Heart left ventricle (tissue), 16 donors: Measurements from ENCODE around the gene OLFML2A. TPM values are rescaled to one million over a fixed set of nuclear protein-coding genes. Genes with fewer than 3 reads are reported as not detected.
A peak's percentile ranks its signal among the peaks of the same experiment; 100 is the strongest.

Experiments used
- ATAC-seq, 4 donors: fragments of 200-7000 bp; cut with Tn5 transposase; one replicate each; pipeline ENCODE4 v1.9.1; 2020 to 2022; ENCODE audit warnings: moderate library complexity in 4 of 4, mild to moderate bottlenecking in 3 of 4, moderate number of reproducible peaks in 1 of 4
- DNase-seq, 5 donors: peaks; one replicate each; pipeline ENCODE4 v3.0.0-alpha.2; 2020
- H3K27ac ChIP-seq, 12 donors: fragments of 200-600 bp; sonication (generic) in 4 of 12; one replicate each; pipeline versions ENCODE4 v1.5.0 to v1.8.0; 2016 to 2022; ENCODE audit warnings: mild to moderate bottlenecking in 2 of 12
- H3K27me3 ChIP-seq, 9 donors: fragments of 200-600 bp; sonication (generic) in 2 of 9; one replicate each; pipeline versions ENCODE4 v1.5.1 to v1.8.0; 2016 to 2022; ENCODE audit warnings: mild to moderate bottlenecking in 3 of 9
- H3K36me3 ChIP-seq, 9 donors: fragments of 200-600 bp; sonication (generic) in 2 of 9; one replicate each; pipeline versions ENCODE4 v1.5.0 to v1.8.0; 2018 to 2022; ENCODE audit warnings: mild to moderate bottlenecking in 2 of 9
- H3K4me1 ChIP-seq, 12 donors: fragments of 200-600 bp; sonication (generic) in 4 of 12; one replicate each; pipeline versions ENCODE4 v1.5.0 to v1.8.0; 2016 to 2022; ENCODE audit warnings: mild to moderate bottlenecking in 3 of 12
- H3K4me3 ChIP-seq, 12 donors: fragments of 200-600 bp; sonication (generic) in 4 of 12; one replicate each; pipeline versions ENCODE4 v1.5.0 to v1.8.0; 2017 to 2022; ENCODE audit warnings: mild to moderate bottlenecking in 9 of 12, moderate library complexity in 4 of 12
- H3K9me3 ChIP-seq, 12 donors: fragments of 200-600 bp; sonication (generic) in 4 of 12; one replicate each; pipeline versions ENCODE4 v1.5.0 to v1.8.0; 2016 to 2022; ENCODE audit warnings: mild to moderate bottlenecking in 1 of 12
- CTCF ChIP-seq, 12 donors: fragments of 200-600 bp; sonication (generic) in 4 of 12; IDR thresholded peaks; one replicate each; pipeline versions ENCODE4 v1.5.0 to v1.8.0; 2018 to 2022; ENCODE audit warnings: antibody characterized with exemption in 12 of 12, mild to moderate bottlenecking in 5 of 12
- POLR2A ChIP-seq, 2 donors: fragments of 450-650 bp; IDR thresholded peaks; one replicate each; pipeline ENCODE4 v1.6.1; 2017; ENCODE audit warnings: antibody characterized with exemption in 2 of 2, mild to moderate bottlenecking in 2 of 2, moderate library complexity in 2 of 2
- WGBS, 4 donors: extraction: QIAGEN DNeasy Blood & Tissue Kit in 2 of 4; methylation state at CpG; one replicate each; pipeline versions ENCODE4 v1.1.5 to v1.1.7; 2013 to 2018; 5-methylcytosine and 5-hydroxymethylcytosine counted together
- intact Hi-C, 10 donors: fragments of 100-400 bp; cut with DNase I; formaldehyde crosslinking; loops; one replicate each; pipeline versions ENCODE4 v1.11.1 to v1.14.2; 2022
- polyA plus RNA-seq, 2 donors: library from polyadenylated mRNA; stranded (reverse); fragments of 200-250 nt; gene quantifications; one replicate each; pipeline ENCODE4 v1.2.3, GENCODE V29; 2013
- total RNA-seq, 9 donors: library from RNA; depleted of rRNA in 2 of 9; stranded (reverse); fragments of >200 nt in 2 of 9; fragmentation: NEBNext Ultra II Directional in 3 of 9; extraction: Animal tissue kit (Norgen Biotek cat#: 25700) in 3 of 9; gene quantifications; one replicate each; pipeline versions ENCODE4 v1.1.0 to v1.2.4, GENCODE V29; 2016 to 2023
- donor health status: ischemic (EF 13 %, LVEDD 7.1; RV severe dilation, severe dysfunction).
- donor health status: healthy with polysubstance abuse.
- donor health status: DM: no; HTN: yes; CAD: no.
- donor health status: DM: no; HTN: no; CAD: no.
- donor health status: ischemic (EF 25% LVEDD 6.9; RV normal size, moderate dysfunction).
- donor health status: ischemic (EF 25% LVEDD 5.7; RV mildly dilated, moderate dysfunction).
- donor health status: healthy.
- donor health status: DM: yes; HTN: yes; CAD: no.
- donor health status: ischemic (EF 35%, LVEDD 5.7; RV mildly dilated, moderate dysfunction).
- donor health status: nonischemic (EF 11% LVEDD 7.7; RV severe dilation, severe dysfunction).
- donor health status: DM: yes; HTN: yes; CAD: no.
- donor health status: PGD.
- donor health status: ischemic (EF 29% LVEDD 5.4; RV normal size, mild dysfunction).
- donor health status: nonischemic (EF 23%, LVEDD 6.1; RV moderate dilation, normal function).

The OLFML2A gene
- total and polyA plus RNA-seq, 11 donors: 8.5 to 71.1 (median 34.1) TPM

GRCh38 chr9:124780060-124780756 lies 3.3 kb downstream of the OLFML2A start:
- WGBS, 4 donors: 32 to 50% (median 44%) methylated on average over 3 to 14 of the region's 14 CpGs
- Histone ChIP-seq H3K9me3 (no peaks in the 10 kb centered on the region), H3K27me3 (peaks cover 0 to 4% (median 0%) of the 10 kb centered on the region in 9 donors), H3K4me3 (peak overlapping the region in 1 of 12 donors; percentile 7), H3K4me1 (peaks cover 6 to 75% (median 36%) of the 10 kb centered on the region in 12 donors), H3K27ac (peak overlapping the region in 11 of 12 donors; percentile 37 to 86 (median 65)), H3K36me3 (no peaks in the 10 kb centered on the region)
- TF ChIP-seq POLR2A (IDR thresholded peaks at IDR 0.05) (no peak), CTCF (IDR thresholded peaks at IDR 0.05) (no peak)
- DNase-seq (peak; percentile 66 to 75 (median 69)), ATAC-seq (peak in 3 of 4 donors; percentile 11 to 65 (median 39))
- intact Hi-C loops: loop anchor here in 1 of 10 donors (5.0 kb wide), 1 partner anchor 62 kb away; no protein-coding TSS in a partner anchor

- Histone ChIP-seq H3K4me1 (peaks cover 6 to 75% (median 36%) of the 10 kb centered on the region in 12 donors), H3K36me3 (no peaks in the 10 kb centered on the region), H3K27me3 (peaks cover 0 to 4% (median 0%) of the 10 kb centered on the region in 9 donors), H3K4me3 (no peak overlapping the region), H3K27ac (peak overlapping the region in 7 of 12 donors; percentile 51 to 86 (median 69)), H3K9me3 (no peaks in the 10 kb centered on the region)
- DNase-seq (no peak), ATAC-seq (no peak)
- intact Hi-C loops: loop anchor here in 1 of 10 donors (5.0 kb wide), 1 partner anchor 62 kb away; no protein-coding TSS in a partner anchor
- 92 to 97% (median 95%) methylated on average over 3 to 4 of the region's 4 CpGs for WGBS, 4 donors
- TF ChIP-seq POLR2A (IDR thresholded peaks at IDR 0.05) (no peak), CTCF (IDR thresholded peaks at IDR 0.05) (no peak)
Measured at GRCh38 chr9:124780757-124781151, 3.8 kb downstream of the OLFML2A start.

- WGBS, 4 donors: 74 to 94% (median 85%) methylated on average over 3 of the region's 3 CpGs
- Histone ChIP-seq H3K4me1 (peaks cover 6 to 64% (median 32%) of the 10 kb centered on the region in 12 donors), H3K27me3 (peaks cover 0 to 3% (median 0%) of the 10 kb centered on the region in 9 donors), H3K4me3 (no peak overlapping the region), H3K9me3 (no peaks in the 10 kb centered on the region), H3K36me3 (peaks cover 0 to 4% (median 0%) of the 10 kb centered on the region in 9 donors), H3K27ac (peak overlapping the region in 4 of 12 donors; percentile 13 to 86 (median 16))
- intact Hi-C loops: loop anchor here in 1 of 10 donors (5.0 kb wide), 1 partner anchor 60 kb away; no protein-coding TSS in a partner anchor
- TF ChIP-seq POLR2A (IDR thresholded peaks at IDR 0.05) (no peak), CTCF (IDR thresholded peaks at IDR 0.05) (no peak)
- ATAC-seq (peak in 1 of 4 donors; percentile 14), DNase-seq (peak in 1 of 5 donors; percentile 12)
Measured at GRCh38 chr9:124781967-124782660, 5.2 kb downstream of the OLFML2A start.
